Measurements from ENCODE around the gene ARMC9.

DNA sequence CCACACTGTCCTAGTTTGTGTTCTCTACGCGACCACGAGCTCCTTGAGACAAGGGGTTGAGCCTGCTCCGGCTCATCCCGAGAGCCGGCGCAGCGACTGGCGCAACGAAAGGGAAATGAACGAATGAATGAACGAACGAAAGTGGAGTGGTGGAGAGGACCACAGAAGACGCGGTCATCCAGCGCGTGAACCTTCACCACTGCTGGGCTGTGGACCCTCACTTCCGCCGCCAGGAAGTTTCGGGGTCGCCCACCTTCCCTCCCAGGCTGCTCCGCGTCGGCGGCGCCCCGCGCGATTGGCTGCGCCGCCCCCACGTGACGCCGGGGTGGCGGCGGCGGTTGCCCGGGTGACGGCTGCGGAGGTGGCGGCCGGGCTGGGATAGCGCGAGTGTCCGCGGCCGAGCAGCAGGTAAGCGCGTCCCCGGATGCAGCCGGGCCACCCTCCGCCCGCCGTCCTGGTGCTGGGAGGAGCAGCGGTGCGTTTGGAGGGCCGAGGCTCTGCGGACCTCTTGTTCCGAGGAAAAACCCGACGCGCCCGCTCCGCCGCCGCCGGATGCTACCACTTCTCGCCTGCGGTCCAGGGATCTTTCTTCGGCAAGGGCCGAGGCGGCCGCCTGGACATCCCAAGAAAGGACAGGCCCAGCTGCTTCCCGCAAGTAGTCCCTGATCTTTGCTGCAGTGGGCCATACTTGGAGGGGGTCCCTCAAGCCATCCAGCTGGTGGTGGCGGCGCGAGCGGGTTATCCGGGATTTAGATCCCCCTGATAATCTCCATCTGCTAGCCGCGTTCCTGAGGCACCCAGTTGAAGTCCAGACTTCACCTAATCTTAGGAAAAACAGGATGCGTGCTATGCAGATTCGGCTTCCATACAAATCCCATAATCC is at the start of gene ARMC9:
- TF ChIP-seq EZH2 (IDR thresholded peaks at IDR 0.05; ENCODE audit: insufficient read depth, poor library complexity, severe bottlenecking) (no peak), EZH2phosphoT487 (IDR thresholded peaks at IDR 0.05; ENCODE audit: insufficient read depth, low read depth) (no peak)
